ENCODE measurements around the gene VAX1. TPM values are rescaled to one million over a fixed set of nuclear protein-coding genes. Genes with fewer than 3 reads are reported as not detected.
"Not testable (repeated sequence)": the region's sequence is repeated elsewhere in the genome, so short reads cannot be mapped to it uniquely, and the experiment has no call there.

Gene VAX1
- total RNA-seq, 1 experiment from 2014 or later, result not detected

DNA sequence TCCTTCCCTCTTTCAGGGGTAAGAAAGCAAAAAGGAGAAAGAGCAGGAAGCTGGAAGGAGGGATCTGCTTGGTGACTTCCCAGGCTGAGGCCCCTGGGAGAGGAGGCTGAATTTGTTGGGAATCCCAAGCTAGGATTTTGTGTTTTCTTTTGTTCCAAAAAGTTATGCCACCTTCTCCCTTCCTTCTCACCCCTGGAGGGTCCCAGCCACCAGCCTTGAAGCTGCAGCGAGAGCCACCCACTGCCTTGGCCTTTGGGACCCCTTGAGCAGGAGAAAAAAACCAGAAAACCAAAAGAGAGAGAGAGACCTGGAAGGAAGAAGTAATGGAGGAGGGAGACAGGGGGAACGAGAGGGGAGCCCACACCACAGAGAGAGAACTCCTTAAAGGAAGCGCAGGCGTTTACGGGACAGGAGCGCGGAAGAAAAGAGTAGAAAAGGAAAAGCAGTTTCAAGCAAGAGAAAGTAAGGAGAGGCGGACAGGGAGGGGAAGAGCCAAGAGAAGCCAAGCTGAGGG, 7.2 kb downstream of the VAX1 start:
- no peak overlapping the region for H3K4me3 ChIP-seq
- no peak for DNase-seq
- H3K9me3 ChIP-seq, result no peaks in the 10 kb centered on the region
- no peaks in the 10 kb centered on the region for H3K36me3 ChIP-seq
- H3K27me3 ChIP-seq, result no peaks in the 10 kb centered on the region

DNA sequence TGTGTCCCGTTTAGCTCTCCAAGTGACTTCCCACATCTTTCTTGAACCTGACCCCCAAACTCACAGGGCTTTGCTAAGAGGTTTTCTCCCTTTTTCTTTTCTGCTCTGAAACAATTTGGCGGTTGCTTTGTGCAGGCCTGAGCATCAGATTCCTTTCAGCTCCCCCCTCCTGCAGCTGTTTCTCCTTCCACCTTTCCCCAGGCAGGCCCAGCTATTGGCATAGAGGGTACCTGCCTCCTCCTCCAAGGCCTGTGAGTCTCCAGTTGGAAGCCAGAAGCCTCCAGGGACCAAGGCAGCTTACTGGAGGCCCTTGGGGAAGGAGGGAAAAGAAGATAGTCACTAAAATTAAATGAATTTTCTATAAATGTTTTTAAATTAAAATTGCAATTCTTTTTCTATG, 7.7 kb downstream of the VAX1 start:
- Histone ChIP-seq H3K36me3 (no peaks in the 10 kb centered on the region), H3K4me3 (no peak overlapping the region), H3K9me3 (no peaks in the 10 kb centered on the region), H3K27me3 (no peaks in the 10 kb centered on the region)
- DNase-seq, result no peak

DNA sequence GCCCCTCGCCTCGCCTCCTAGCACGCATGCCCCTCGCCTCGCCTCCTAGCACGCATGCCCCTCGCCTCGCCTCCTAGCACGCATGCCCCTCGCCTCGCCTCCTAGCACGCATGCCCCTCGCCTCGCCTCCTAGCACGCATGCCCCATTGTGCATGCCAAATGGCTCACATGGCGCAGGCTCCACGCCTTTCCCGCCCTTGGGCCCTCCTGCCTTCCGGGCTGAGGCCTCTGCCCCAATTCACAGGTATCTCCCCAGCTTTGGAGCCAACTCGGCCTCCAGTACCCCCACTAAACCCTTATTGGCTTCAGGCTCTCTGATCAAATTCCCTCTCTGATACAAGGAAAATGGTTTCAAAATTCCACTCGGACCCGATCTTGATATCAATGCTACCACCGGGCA, 11.4 kb downstream of the VAX1 start:
- not testable (repeated sequence) for H3K9me3 ChIP-seq, H3K36me3 ChIP-seq, DNase-seq, H3K27me3 ChIP-seq, H3K4me3 ChIP-seq

DNA sequence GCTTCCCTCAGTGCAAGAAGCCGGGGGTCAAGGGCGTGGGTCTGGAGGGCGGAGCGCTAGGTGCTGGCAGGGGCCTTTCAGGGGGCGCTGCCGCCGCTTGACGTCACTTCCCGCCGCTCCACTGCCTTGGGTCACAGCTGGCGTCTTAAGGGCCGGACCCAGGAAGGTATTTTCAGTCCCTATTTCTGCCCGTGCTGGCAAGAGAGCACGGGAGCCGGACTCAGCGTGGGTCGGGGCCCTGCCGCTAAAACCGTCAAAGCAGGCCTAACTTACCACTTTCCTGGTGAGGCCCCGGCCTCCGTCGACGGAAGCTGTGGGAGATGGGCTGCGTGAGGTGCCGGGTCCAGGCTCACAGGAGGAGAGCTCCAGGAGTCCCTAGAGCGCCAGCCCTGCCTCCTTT, 12.0 kb downstream of the VAX1 start:
- no peaks in the 10 kb centered on the region for H3K36me3 ChIP-seq
- H3K27me3 ChIP-seq, result no peaks in the 10 kb centered on the region; the same call in 1 of the 2 replicates
- H3K9me3 ChIP-seq, result no peaks in the 10 kb centered on the region
- H3K4me3 ChIP-seq, result no peak overlapping the region
- no peak for DNase-seq

DNA sequence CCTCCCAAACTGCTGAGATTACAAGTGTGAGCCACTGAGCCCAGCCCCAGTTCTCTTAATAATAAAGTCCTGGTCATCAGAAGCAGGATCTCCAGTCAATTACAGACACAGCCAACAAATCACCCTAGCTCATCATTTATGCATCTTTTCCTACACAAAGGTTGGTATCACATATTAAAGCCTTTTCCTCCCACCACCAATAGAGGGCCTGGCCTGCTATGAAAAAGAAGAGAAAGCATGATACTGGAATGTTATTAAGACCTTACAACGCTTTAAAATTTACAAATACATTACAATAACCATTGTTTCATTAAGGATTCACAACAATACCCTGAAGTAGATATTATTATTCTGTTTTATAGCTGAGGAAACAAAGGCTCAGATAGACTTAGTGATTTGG, 25.9 kb downstream of the VAX1 start:
- no peak for DNase-seq
- Histone ChIP-seq H3K4me3 (no peak overlapping the region), H3K9me3 (no peaks in the 10 kb centered on the region), H3K27me3 (peaks cover 15% of the 10 kb centered on the region), H3K36me3 (no peaks in the 10 kb centered on the region)

DNA sequence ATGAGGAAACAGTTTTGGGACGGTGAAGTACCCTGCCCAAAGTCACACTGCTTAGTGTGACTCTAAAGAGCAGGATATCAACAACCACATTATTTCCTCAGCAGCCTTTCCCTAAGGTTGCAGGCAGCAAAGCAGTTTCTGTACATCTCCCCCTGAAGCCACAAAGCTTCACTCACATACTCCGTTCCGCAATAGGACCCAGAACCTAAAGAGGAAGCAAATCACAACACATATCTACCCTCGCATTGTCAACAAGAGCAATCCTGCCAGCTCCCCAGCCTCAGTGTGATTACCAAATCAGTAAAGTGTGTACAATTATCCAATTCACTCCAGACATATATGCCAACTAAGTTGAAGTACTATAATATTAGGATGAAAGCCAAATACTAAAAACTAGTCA, 30.8 kb downstream of the VAX1 start:
- DNase-seq, result no peak
- Histone ChIP-seq H3K36me3 (no peaks in the 10 kb centered on the region), H3K9me3 (no peaks in the 10 kb centered on the region), H3K4me3 (no peak overlapping the region), H3K27me3 (no peaks in the 10 kb centered on the region)

DNA sequence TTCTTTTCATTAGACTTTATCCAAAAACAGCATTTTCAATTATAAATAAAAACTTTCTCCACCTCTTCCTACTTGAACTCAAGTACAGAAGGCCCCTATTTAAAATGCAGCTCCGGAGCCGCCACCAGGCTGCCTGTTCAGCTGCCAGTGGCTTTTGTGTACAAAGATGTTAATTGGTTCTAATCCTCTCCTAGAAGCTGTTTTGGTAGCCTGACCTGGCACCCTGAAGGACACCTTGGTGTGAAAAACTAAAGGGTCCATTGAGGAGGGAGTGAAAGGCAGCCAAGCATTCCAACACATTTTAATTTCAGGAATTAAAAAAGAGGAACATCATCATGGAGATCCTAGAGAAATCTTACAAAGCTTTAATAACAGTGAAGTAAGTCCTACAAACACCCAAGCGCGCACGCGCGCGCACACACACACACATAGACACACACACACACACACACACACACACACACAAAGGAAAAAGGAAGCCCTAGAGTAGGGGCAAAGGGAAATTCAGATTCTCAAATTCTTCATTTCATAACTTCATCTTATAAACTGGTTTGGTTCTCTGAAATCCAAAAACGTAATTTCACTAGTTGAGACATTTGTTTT, 41.4 kb downstream of the VAX1 start:
- no peaks in the 10 kb centered on the region for H3K9me3 ChIP-seq
- no peak for DNase-seq
- no peaks in the 10 kb centered on the region; the same call in 1 of the 2 replicates for H3K27me3 ChIP-seq
- no peaks in the 10 kb centered on the region for H3K36me3 ChIP-seq
- no peak overlapping the region for H3K4me3 ChIP-seq

DNA sequence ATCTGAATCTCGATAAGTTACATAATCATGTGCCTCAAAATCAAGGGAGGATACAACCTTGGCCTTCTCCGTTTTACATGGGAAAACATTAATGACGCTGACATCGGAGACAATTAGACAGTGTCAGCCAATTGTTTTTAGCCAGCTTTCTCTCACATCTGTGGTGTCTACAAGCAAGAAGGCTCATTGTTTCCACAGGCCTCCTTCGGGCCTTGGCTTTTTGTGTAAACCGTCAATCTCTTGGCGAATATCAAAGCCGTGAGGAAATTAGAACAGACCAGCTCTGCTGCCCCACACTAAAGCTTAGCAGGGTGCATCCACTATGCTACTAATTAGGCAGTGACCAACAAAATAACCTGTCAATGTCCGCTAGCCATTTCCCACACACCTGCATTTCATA, 43.2 kb downstream of the VAX1 start:
- H3K9me3 ChIP-seq, result no peaks in the 10 kb centered on the region
- DNase-seq, result no peak
- H3K27me3 ChIP-seq, result peaks cover 3% of the 10 kb centered on the region; the same call in 1 of the 2 replicates
- no peaks in the 10 kb centered on the region for H3K36me3 ChIP-seq
- H3K4me3 ChIP-seq, result no peak overlapping the region

DNA sequence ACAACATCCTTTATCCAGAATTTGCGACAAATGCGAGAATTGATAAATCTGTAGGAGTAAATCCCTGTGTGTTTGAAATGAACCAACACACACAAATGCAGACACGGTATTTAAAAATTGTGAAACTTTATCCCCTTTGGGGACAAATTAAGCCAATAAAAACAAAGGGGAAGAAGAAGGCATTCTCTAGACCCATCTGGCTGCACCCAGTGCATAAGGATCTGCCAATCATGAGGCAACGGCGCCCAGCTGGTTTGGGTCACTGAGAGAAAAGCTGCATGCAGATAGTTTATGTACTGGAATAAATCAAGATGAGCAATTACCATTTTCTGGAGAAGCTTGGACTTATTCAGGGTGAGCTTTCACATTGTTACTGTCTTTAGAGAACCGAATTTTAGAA, 45.7 kb downstream of the VAX1 start:
- no peaks in the 10 kb centered on the region for H3K9me3 ChIP-seq
- DNase-seq, result no peak
- no peaks in the 10 kb centered on the region for H3K36me3 ChIP-seq
- peaks cover 3% of the 10 kb centered on the region; the same call in 1 of the 2 replicates for H3K27me3 ChIP-seq
- no peak overlapping the region for H3K4me3 ChIP-seq

DNA sequence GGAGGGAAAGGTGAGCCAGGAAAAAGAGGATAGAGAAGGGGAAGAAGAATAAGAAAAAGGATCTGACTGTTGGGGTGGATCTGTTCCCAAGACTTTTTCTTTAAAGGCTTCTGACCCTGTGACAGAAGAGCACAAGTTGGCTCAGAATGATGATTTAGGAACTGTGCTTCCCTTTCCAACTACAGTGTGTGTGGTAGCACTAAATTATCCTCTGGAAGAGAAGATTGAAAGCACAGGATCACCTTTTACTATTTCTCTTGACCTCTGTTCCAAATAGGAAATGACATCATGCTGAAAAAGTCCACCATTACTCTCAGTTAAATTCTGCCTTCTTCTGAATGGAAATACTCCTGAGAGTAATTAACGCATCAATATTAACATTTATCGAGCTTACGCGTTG, 47.2 kb downstream of the VAX1 start:
- Histone ChIP-seq H3K27me3 (0 out of 2 replicates have a peak, but pooled peaks cover 3% of the 10 kb centered on the region), H3K9me3 (no peaks in the 10 kb centered on the region), H3K36me3 (no peaks in the 10 kb centered on the region), H3K4me3 (no peak overlapping the region)
- no peak for DNase-seq

DNA sequence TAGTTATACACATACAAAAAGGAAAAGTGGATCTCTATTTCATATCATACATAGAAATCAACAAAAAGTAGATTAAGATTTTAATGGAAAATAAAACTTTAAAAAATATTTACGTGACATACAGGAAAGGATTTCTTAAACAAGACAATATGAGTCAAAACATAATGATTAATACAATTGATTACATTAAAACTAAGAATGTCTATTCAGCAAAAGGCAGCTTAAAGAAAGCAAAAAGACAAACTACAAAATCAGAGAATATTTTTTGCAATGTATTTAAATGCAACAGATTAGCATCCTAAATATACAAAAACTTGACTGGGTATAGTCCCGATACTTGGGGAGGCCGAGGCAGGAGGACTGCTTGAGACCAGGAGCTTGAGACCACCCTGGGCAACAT, 50.5 kb downstream of the VAX1 start:
- no peak for DNase-seq
- no peaks in the 10 kb centered on the region for H3K9me3 ChIP-seq
- 0 out of 2 replicates have a peak, but pooled peaks cover 3% of the 10 kb centered on the region for H3K27me3 ChIP-seq
- H3K4me3 ChIP-seq, result no peak overlapping the region
- H3K36me3 ChIP-seq, result no peaks in the 10 kb centered on the region

DNA sequence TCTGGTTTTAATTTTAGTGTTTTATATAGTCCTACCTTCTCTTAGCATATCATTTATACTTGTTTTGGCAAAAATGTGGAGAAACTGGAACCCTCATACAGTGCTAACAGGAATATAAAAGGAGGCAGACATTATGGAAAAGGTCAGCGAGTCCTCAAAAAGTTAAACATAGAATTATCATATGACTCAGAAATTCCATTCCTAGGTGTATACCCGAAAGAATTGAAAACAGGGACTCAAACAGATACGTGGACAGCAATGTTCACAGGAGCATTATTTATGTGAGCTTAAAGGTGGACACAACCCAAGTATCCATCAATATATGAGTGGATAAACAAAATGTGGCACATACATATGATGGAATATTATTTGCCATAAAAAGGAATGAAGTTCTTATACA, 51.5 kb downstream of the VAX1 start:
- H3K4me3 ChIP-seq, result no peak overlapping the region
- no peak for DNase-seq
- 0 out of 2 replicates have a peak, but pooled peaks cover 3% of the 10 kb centered on the region for H3K27me3 ChIP-seq
- H3K9me3 ChIP-seq, result no peaks in the 10 kb centered on the region
- no peaks in the 10 kb centered on the region for H3K36me3 ChIP-seq

DNA sequence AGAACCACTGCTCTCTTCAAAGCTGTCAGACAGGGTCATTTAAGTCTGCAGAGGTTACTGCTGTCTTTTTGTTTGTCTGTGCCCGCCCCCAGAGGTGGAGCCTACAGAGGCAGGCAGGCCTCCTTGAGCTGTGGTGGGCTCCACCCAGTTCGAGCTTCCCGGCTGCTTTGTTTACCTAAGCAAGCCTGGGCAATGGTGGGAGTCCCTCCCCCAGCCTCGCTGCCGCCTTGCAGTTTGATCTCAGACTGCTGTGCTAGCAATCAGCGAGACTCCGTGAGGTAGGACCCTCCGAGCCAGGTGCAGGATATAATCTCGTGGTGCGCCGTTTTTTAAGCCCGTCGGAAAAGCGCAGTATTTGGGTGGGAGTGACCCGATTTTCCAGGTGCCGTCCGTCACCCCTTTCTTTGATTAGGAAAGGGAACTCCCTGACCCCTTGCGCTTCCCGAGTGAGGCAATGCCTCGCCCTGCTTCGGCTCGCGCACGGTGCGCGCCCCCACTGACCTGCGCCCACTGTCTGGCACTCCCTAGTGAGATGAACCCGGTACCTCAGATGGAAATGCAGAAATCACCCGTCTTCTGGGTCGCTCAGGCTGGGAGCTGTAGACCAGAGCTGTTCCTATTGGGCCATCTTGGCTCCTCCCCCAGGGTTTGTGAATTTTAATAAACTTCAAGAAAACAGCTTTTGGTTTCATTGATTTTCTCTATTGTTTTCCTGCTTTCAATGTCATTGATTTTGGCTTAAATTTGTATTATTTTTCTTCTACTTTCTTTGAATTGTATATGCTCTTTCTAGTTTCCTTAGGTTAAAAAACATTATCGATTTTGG, 53.4 kb downstream of the VAX1 start:
- H3K27me3 ChIP-seq, H3K9me3 ChIP-seq, DNase-seq, H3K4me3 ChIP-seq, H3K36me3 ChIP-seq: not testable (repeated sequence)

Other genes starting within 250 kb of the VAX1 start
- gene SHTN1, start 133.1 kb downstream of the VAX1 start, total RNA-seq (2014; rRNA removed; shearing (Covaris generic); ENCODE audit: low replicate concordance), result 0.82 and 0.99 TPM in 2 replicates
- not detected in 2 replicates for gene KCNK18, start 59.2 kb upstream of the VAX1 start, total RNA-seq (2014; rRNA removed; shearing (Covaris generic); ENCODE audit: low replicate concordance)
- not detected in 2 replicates for gene SLC18A2, start 102.8 kb upstream of the VAX1 start, total RNA-seq (2014; rRNA removed; shearing (Covaris generic); ENCODE audit: low replicate concordance)
- gene PDZD8, start 237.2 kb upstream of the VAX1 start, total RNA-seq (2014; rRNA removed; shearing (Covaris generic); ENCODE audit: low replicate concordance), result 21.9 and 37.3 TPM in 2 replicates

All from MG63 (cell line).